Frontal cortex (tissue), 4 donors: Measurements from ENCODE around the gene XCL2. TPM values are rescaled to one million over a fixed set of nuclear protein-coding genes. Genes with fewer than 3 reads are reported as not detected.

ENCODE experiments used
- DNase-seq, 2 donors: peaks; one replicate each; pipeline ENCODE4 v3.0.0; 2012; ENCODE audit warnings: low spot score in 2 of 2
- FAIRE-seq: peaks from 2 replicates; lab custom pipeline; 2012; peaks lifted over from hg19 to GRCh38; lab: Jason Lieb, UNC
- total RNA-seq: library from RNA; depleted of rRNA; stranded (reverse); fragments of >200 nt; gene quantifications from one replicate; pipeline ENCODE4 v1.2.3, GENCODE V29; 2014
- donor health status: control.
- donor health status: control.
- donor health status: control.

The XCL2 gene
- total RNA-seq, 1 donor from 2014 or later, result not detected

- DNase-seq (no peak), FAIRE-seq (no peak)
Measured at GRCh38 chr1:168520052-168520751, 23.6 kb downstream of the XCL2 start.

- DNase-seq (no peak), FAIRE-seq (no peak)
Measured at GRCh38 chr1:168518813-168519212, 25.0 kb downstream of the XCL2 start.

- no peak for FAIRE-seq
- DNase-seq, result no peak
Measured at GRCh38 chr1:168518201-168518689, 25.6 kb downstream of the XCL2 start.

- no peak for DNase-seq
- no peak for FAIRE-seq
Measured at GRCh38 chr1:168514455-168514854, 29.3 kb downstream of the XCL2 start.

GRCh38 chr1:168513656-168514404 is 30.0 kb downstream of the XCL2 start:
- DNase-seq (no peak), FAIRE-seq (no peak)

GRCh38 chr1:168512864-168513595 is 30.8 kb downstream of the XCL2 start:
- no peak for DNase-seq
- no peak for FAIRE-seq

GRCh38 chr1:168509875-168510791 is 33.7 kb downstream of the XCL2 start:
- DNase-seq (no peak), FAIRE-seq (no peak)

- no peak for DNase-seq
- no peak for FAIRE-seq
Measured at GRCh38 chr1:168509210-168509609, 34.6 kb downstream of the XCL2 start.

GRCh38 chr1:168507828-168508227 is 36.0 kb downstream of the XCL2 start:
- DNase-seq (no peak), FAIRE-seq (no peak)

GRCh38 chr1:168507231-168507630 is 36.6 kb downstream of the XCL2 start:
- DNase-seq, result no peak

GRCh38 chr1:168506204-168506819 is 37.5 kb downstream of the XCL2 start:
- DNase-seq (no peak), FAIRE-seq (no peak)

More at GRCh38 chr1:168507231-168507630, 36.6 kb downstream of the XCL2 start:
- no peak for FAIRE-seq

- FAIRE-seq, result no peak
- no peak for DNase-seq
Measured at GRCh38 chr1:168505006-168505405, 38.8 kb downstream of the XCL2 start.

GRCh38 chr1:168504064-168504837 is 39.5 kb downstream of the XCL2 start:
- DNase-seq, result no peak
- no peak for FAIRE-seq

GRCh38 chr1:168499688-168500049 is 44.1 kb downstream of the XCL2 start:
- no peak for FAIRE-seq
- no peak for DNase-seq

- no peak for FAIRE-seq
- DNase-seq, result no peak
Measured at GRCh38 chr1:168498956-168499687, 44.7 kb downstream of the XCL2 start.

GRCh38 chr1:168498159-168498631 is 45.6 kb downstream of the XCL2 start:
- FAIRE-seq, result no peak
- no peak for DNase-seq

GRCh38 chr1:168497376-168497950 is 46.3 kb downstream of the XCL2 start:
- FAIRE-seq (no peak), DNase-seq (no peak)
